Measurements from ENCODE around the gene SYNPO2.

SYNPO2 gene

DNA sequence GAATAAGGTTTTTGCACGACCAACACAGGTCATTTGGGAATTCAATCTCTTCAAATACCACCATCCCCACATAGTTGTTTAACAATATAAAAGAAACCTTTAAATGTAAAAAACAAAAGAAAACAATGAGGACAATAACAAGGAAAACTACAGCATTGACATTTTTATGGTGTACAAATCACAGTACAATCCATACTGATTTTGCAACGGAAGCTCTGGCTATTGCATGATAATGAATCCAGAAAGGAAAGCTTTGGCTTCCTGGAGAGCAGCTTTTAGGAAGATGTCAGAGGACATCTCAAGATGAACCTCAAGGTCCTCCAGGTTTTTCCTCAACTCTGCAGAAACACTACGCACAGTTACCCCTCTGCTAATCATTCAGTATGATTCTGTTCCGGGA lies 135.4 kb downstream of the SYNPO2 start:
- no peak overlapping the region for H4K5ac ChIP-seq (ENCODE audit: low read length)
- H3K4me1 ChIP-seq (ENCODE audit: control insufficient read depth, low read depth, low read length) = no peaks in the 10 kb centered on the region
- H3K9ac ChIP-seq (ENCODE audit: low read length) = no peak overlapping the region
- no peak overlapping the region for H3K27ac ChIP-seq (ENCODE audit: low read depth, low read length)
- H3K23ac ChIP-seq (ENCODE audit: low read length) = no peak overlapping the region
- H3K18ac ChIP-seq (ENCODE audit: low read length) = no peak overlapping the region
- no CpG with 5 or more reads among the region's 4 CpGs for WGBS (ENCODE audit: extremely low coverage, insufficient coverage, low lambda C conversion rate)
- no peak overlapping the region for H2AK5ac ChIP-seq (ENCODE audit: low read length)
- no peak overlapping the region for H3K4me3 ChIP-seq (ENCODE audit: low read length)
- H3K4ac ChIP-seq (ENCODE audit: low read depth, low read length) = no peak overlapping the region
- no peak overlapping the region for H2BK120ac ChIP-seq (ENCODE audit: low read depth, low read length)
- H3K27me3 ChIP-seq (ENCODE audit: insufficient read depth, low read length, poor library complexity) = no peaks in the 10 kb centered on the region
- H3K36me3 ChIP-seq (ENCODE audit: control insufficient read depth, insufficient read depth, low read length) = no peaks in the 10 kb centered on the region
- no peak overlapping the region for H4K8ac ChIP-seq (ENCODE audit: low read depth, low read length)
- no peak for DNase-seq
- H3K79me2 ChIP-seq (ENCODE audit: control insufficient read depth, insufficient read depth, low read length) = no peaks in the 10 kb centered on the region
- H3K4me2 ChIP-seq (ENCODE audit: low read length) = no peak overlapping the region
- H3K56ac ChIP-seq (ENCODE audit: low read length) = no peak overlapping the region
- H2BK15ac ChIP-seq (replicated peaks; ENCODE audit: low read depth) = no peak overlapping the region
- no peaks in the 10 kb centered on the region for H3K79me1 ChIP-seq (ENCODE audit: low read length)
- no peak overlapping the region for H2BK5ac ChIP-seq (ENCODE audit: low read length)

DNA sequence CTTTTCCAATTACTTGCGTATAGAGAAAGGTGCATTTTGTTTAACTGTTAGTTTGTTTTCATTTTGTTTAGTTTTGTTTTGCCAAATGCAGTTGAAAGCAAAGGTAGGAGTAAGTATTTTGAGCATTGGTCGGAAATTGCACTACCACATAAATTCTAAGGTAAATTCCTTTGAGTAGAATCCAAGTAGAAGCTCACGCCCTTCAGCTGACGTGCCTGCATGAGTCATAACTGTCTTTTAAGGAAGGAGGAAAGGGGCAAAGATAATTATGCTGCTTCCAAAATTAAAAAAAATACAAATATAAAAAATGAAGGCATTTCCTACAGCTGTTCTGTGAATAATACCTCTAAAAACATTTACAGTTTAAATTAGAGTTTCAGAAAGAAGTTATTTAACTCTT lies 136.8 kb downstream of the SYNPO2 start:
- Histone ChIP-seq H4K5ac (ENCODE audit: low read length) (no peak overlapping the region), H2BK15ac (replicated peaks; ENCODE audit: low read depth) (no peak overlapping the region), H3K27ac (ENCODE audit: low read depth, low read length) (no peak overlapping the region), H4K8ac (ENCODE audit: low read depth, low read length) (no peak overlapping the region), H2BK5ac (ENCODE audit: low read length) (no peak overlapping the region), H2BK120ac (ENCODE audit: low read depth, low read length) (no peak overlapping the region), H3K4me3 (ENCODE audit: low read length) (no peak overlapping the region), H3K9ac (ENCODE audit: low read length) (no peak overlapping the region), H3K56ac (ENCODE audit: low read length) (no peak overlapping the region), H3K79me2 (ENCODE audit: control insufficient read depth, insufficient read depth, low read length) (no peaks in the 10 kb centered on the region), H3K18ac (ENCODE audit: low read length) (no peak overlapping the region), H3K36me3 (ENCODE audit: control insufficient read depth, insufficient read depth, low read length) (no peaks in the 10 kb centered on the region), H3K4me1 (ENCODE audit: control insufficient read depth, low read depth, low read length) (no peaks in the 10 kb centered on the region), H3K27me3 (ENCODE audit: insufficient read depth, low read length, poor library complexity) (no peaks in the 10 kb centered on the region), H3K4me2 (ENCODE audit: low read length) (no peak overlapping the region), H3K4ac (ENCODE audit: low read depth, low read length) (no peak overlapping the region), H3K79me1 (ENCODE audit: low read length) (no peaks in the 10 kb centered on the region), H2AK5ac (ENCODE audit: low read length) (no peak overlapping the region), H3K23ac (ENCODE audit: low read length) (no peak overlapping the region)
- peak; percentile 33 for DNase-seq
- no CpG with 5 or more reads among the region's 4 CpGs for WGBS (ENCODE audit: extremely low coverage, insufficient coverage, low lambda C conversion rate)

DNA sequence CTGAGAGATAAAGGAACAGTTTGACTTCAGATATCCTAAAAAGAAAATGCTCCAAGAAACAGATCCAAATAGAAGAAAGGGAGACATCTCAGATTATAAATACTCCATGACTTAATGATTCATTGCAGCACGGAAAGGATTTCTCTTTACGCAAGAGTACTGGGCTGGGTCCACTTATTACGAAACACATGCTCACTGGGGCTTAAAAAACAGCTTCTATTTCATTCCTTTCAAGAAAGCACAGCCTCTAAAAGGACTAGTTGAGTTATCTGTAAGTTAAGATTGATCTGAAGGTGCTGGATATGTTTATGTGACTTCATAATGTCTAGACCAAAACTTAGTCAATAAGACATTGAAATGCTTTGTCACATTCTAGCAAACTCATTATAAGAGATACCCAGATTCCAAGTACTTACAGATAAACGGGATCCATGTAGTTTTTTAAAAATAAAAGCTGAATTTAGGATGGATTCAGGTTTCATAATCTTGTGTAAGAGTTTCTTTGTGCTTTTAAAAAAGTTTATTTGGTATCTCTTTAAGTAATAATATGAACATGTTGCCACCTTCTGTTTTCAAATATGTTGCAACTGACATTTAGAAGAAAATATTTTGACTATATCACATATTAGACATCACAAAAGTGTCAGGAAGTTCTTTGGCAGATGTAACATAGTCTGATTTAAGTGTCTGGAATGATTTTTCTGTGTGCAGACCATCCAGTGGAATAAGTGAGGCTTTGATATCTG lies 137.4 kb downstream of the SYNPO2 start:
- no peak overlapping the region for H3K23ac ChIP-seq (ENCODE audit: low read length)
- no peak overlapping the region for H2BK15ac ChIP-seq (replicated peaks; ENCODE audit: low read depth)
- H3K27ac ChIP-seq (ENCODE audit: low read depth, low read length) = no peak overlapping the region
- no peaks in the 10 kb centered on the region for H3K36me3 ChIP-seq (ENCODE audit: control insufficient read depth, insufficient read depth, low read length)
- no peak overlapping the region for H3K4me3 ChIP-seq (ENCODE audit: low read length)
- no peak overlapping the region for H4K8ac ChIP-seq (ENCODE audit: low read depth, low read length)
- H3K79me1 ChIP-seq (ENCODE audit: low read length) = no peaks in the 10 kb centered on the region
- H3K4ac ChIP-seq (ENCODE audit: low read depth, low read length) = no peak overlapping the region
- no peak overlapping the region for H3K18ac ChIP-seq (ENCODE audit: low read length)
- H2BK5ac ChIP-seq (ENCODE audit: low read length) = no peak overlapping the region
- no peak overlapping the region for H2AK5ac ChIP-seq (ENCODE audit: low read length)
- no peaks in the 10 kb centered on the region for H3K4me1 ChIP-seq (ENCODE audit: control insufficient read depth, low read depth, low read length)
- no CpG with 5 or more reads among the region's 4 CpGs for WGBS (ENCODE audit: extremely low coverage, insufficient coverage, low lambda C conversion rate)
- H2BK120ac ChIP-seq (ENCODE audit: low read depth, low read length) = no peak overlapping the region
- H4K5ac ChIP-seq (ENCODE audit: low read length) = no peak overlapping the region
- H3K56ac ChIP-seq (ENCODE audit: low read length) = no peak overlapping the region
- H3K4me2 ChIP-seq (ENCODE audit: low read length) = no peak overlapping the region
- DNase-seq = no peak
- no peaks in the 10 kb centered on the region for H3K79me2 ChIP-seq (ENCODE audit: control insufficient read depth, insufficient read depth, low read length)
- H3K9ac ChIP-seq (ENCODE audit: low read length) = no peak overlapping the region
- no peaks in the 10 kb centered on the region for H3K27me3 ChIP-seq (ENCODE audit: insufficient read depth, low read length, poor library complexity)

DNA sequence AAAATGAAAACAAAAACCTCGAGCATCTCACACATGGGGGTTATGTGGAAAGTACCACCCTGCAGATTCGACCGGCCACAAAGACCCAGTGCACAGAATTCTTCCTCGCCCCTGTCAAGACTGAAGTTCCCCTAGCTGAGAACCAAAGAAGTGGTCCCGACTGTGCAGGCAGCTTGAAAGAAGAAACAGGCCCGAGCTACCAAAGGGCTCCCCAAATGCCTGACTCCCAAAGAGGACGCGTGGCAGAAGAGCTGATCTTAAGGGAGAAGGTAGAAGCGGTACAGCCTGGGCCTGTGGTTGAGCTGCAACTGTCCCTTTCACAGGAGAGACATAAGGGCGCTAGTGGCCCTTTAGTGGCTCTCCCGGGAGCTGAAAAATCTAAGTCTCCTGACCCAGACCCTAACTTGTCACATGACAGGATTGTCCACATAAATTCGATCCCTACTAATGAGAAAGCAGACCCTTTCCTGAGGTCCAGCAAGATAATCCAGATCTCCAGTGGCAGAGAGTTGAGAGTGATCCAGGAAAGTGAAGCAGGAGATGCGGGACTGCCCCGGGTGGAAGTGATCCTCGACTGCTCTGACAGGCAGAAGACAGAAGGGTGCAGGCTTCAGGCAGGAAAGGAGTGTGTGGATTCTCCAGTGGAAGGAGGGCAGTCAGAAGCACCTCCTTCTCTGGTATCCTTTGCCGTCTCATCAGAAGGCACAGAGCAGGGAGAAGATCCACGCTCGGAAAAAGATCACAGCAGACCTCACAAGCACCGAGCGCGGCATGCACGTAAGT lies 138.2 kb downstream of the SYNPO2 start:
- no peak overlapping the region for H3K4me3 ChIP-seq (ENCODE audit: low read length)
- no peak overlapping the region for H2BK5ac ChIP-seq (ENCODE audit: low read length)
- H3K79me1 ChIP-seq (ENCODE audit: low read length) = no peaks in the 10 kb centered on the region
- no peak overlapping the region for H3K23ac ChIP-seq (ENCODE audit: low read length)
- H3K4ac ChIP-seq (ENCODE audit: low read depth, low read length) = no peak overlapping the region
- H3K79me2 ChIP-seq (ENCODE audit: control insufficient read depth, insufficient read depth, low read length) = no peaks in the 10 kb centered on the region
- H3K4me2 ChIP-seq (ENCODE audit: low read length) = no peak overlapping the region
- H2AK5ac ChIP-seq (ENCODE audit: low read length) = no peak overlapping the region
- peak; percentile 33 for DNase-seq
- no peaks in the 10 kb centered on the region for H3K4me1 ChIP-seq (ENCODE audit: control insufficient read depth, low read depth, low read length)
- H3K27me3 ChIP-seq (ENCODE audit: insufficient read depth, low read length, poor library complexity) = no peaks in the 10 kb centered on the region
- WGBS (ENCODE audit: extremely low coverage, insufficient coverage, low lambda C conversion rate) = no CpG with 5 or more reads among the region's 22 CpGs
- H3K56ac ChIP-seq (ENCODE audit: low read length) = no peak overlapping the region
- H4K8ac ChIP-seq (ENCODE audit: low read depth, low read length) = no peak overlapping the region
- no peak overlapping the region for H3K9ac ChIP-seq (ENCODE audit: low read length)
- no peak overlapping the region for H2BK15ac ChIP-seq (replicated peaks; ENCODE audit: low read depth)
- no peak overlapping the region for H4K5ac ChIP-seq (ENCODE audit: low read length)
- H2BK120ac ChIP-seq (ENCODE audit: low read depth, low read length) = no peak overlapping the region
- no peak overlapping the region for H3K27ac ChIP-seq (ENCODE audit: low read depth, low read length)
- no peak overlapping the region for H3K18ac ChIP-seq (ENCODE audit: low read length)
- no peaks in the 10 kb centered on the region for H3K36me3 ChIP-seq (ENCODE audit: control insufficient read depth, insufficient read depth, low read length)

DNA sequence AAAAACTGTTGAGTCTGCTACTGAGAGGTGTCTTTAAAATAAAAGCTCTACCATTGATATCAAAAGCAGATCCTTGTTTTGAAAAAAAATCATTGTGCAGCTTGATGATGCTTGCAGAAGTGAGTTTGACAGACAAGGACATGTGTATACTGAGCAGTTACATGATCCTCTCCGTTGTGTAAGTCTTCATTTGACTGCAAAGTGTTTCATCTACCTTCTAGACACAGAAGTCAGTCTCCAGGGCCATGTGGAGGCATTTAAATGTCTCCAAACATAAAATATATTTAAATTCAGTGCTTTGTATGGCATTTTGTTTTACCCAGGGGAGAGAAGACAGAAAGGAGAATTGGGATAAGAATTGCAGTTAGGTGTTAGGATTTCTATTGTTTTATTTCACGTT lies 139.2 kb downstream of the SYNPO2 start:
- no peak overlapping the region for H3K27ac ChIP-seq (ENCODE audit: low read depth, low read length)
- H3K79me1 ChIP-seq (ENCODE audit: low read length) = no peaks in the 10 kb centered on the region
- H2BK120ac ChIP-seq (ENCODE audit: low read depth, low read length) = no peak overlapping the region
- no peak overlapping the region for H3K23ac ChIP-seq (ENCODE audit: low read length)
- H4K5ac ChIP-seq (ENCODE audit: low read length) = no peak overlapping the region
- H3K56ac ChIP-seq (ENCODE audit: low read length) = no peak overlapping the region
- DNase-seq = no peak
- no peaks in the 10 kb centered on the region for H3K27me3 ChIP-seq (ENCODE audit: insufficient read depth, low read length, poor library complexity)
- H3K4me2 ChIP-seq (ENCODE audit: low read length) = no peak overlapping the region
- no peak overlapping the region for H3K4me3 ChIP-seq (ENCODE audit: low read length)
- WGBS (ENCODE audit: extremely low coverage, insufficient coverage, low lambda C conversion rate) = no CpG with 5 or more reads among the region's 2 CpGs
- H3K4ac ChIP-seq (ENCODE audit: low read depth, low read length) = no peak overlapping the region
- no peaks in the 10 kb centered on the region for H3K36me3 ChIP-seq (ENCODE audit: control insufficient read depth, insufficient read depth, low read length)
- no peak overlapping the region for H4K8ac ChIP-seq (ENCODE audit: low read depth, low read length)
- no peak overlapping the region for H2AK5ac ChIP-seq (ENCODE audit: low read length)
- no peak overlapping the region for H2BK15ac ChIP-seq (replicated peaks; ENCODE audit: low read depth)
- H3K4me1 ChIP-seq (ENCODE audit: control insufficient read depth, low read depth, low read length) = no peaks in the 10 kb centered on the region
- no peak overlapping the region for H3K18ac ChIP-seq (ENCODE audit: low read length)
- no peak overlapping the region for H2BK5ac ChIP-seq (ENCODE audit: low read length)
- H3K79me2 ChIP-seq (ENCODE audit: control insufficient read depth, insufficient read depth, low read length) = no peaks in the 10 kb centered on the region
- no peak overlapping the region for H3K9ac ChIP-seq (ENCODE audit: low read length)
